HEK293 (cell line): ENCODE measurements around the gene MYL4.

ENCODE experiments used
- CTCF ChIP-seq: fragments of 450-650 bp; formaldehyde crosslinking; IDR thresholded peaks from 2 replicates; pipeline ENCODE4 v1.5.1; 2016; ENCODE audit warnings: missing biosample characterization, missing genetic modification characterization
- MYNN ChIP-seq: fragments of 450-650 bp; formaldehyde crosslinking; IDR thresholded peaks from 2 replicates; pipeline ENCODE4 v1.5.1; 2016; ENCODE audit warnings: missing biosample characterization, missing genetic modification characterization, borderline replicate concordance
- WT1 ChIP-seq: fragments of 450-650 bp; formaldehyde crosslinking; IDR thresholded peaks from 2 replicates; pipeline ENCODE4 v1.5.1; 2016; ENCODE audit warnings: missing biosample characterization, missing genetic modification characterization
- ZNF132 ChIP-seq: fragments of 450-650 bp; formaldehyde crosslinking; IDR thresholded peaks from 2 replicates; pipeline ENCODE4 v1.5.1; 2017; ENCODE audit warnings: missing biosample characterization, missing genetic modification characterization, borderline replicate concordance
- ZNF18 ChIP-seq: fragments of 450-650 bp; formaldehyde crosslinking; IDR thresholded peaks from 2 replicates; pipeline ENCODE4 v1.5.1; 2016; ENCODE audit warnings: missing biosample characterization, missing genetic modification characterization
- ZNF394 ChIP-seq: fragments of 450-650 bp; formaldehyde crosslinking; IDR thresholded peaks from 2 replicates; pipeline ENCODE4 v1.5.1; 2016; ENCODE audit warnings: missing biosample characterization, missing genetic modification characterization, mild to moderate bottlenecking, moderate library complexity, borderline replicate concordance
- ZNF707 ChIP-seq: fragments of 450-650 bp; formaldehyde crosslinking; IDR thresholded peaks from 2 replicates; pipeline ENCODE4 v1.5.1; 2016; ENCODE audit warnings: missing biosample characterization, missing genetic modification characterization

- no peak for TF ChIP-seq ZNF132 (tag by site-specific recombination)
- TF ChIP-seq CTCF, result no peak
- no peak for TF ChIP-seq ZNF707 (tag by site-specific recombination)
- no peak for TF ChIP-seq MYNN
- TF ChIP-seq ZNF394 (tag by site-specific recombination), result no peak
- TF ChIP-seq WT1 (tag by site-specific recombination), result no peak
- no peak for TF ChIP-seq ZNF18 (tag by site-specific recombination)
Observed at GRCh38 chr17:47203984-47204721, 5.0 kb upstream of the MYL4 start.
